ENCODE results near the gene ATG16L1. TPM values are rescaled to one million over a fixed set of nuclear protein-coding genes. Genes with fewer than 3 reads are reported as not detected.

The ATG16L1 gene
- total RNA-seq, 2 donors from 2014 or later = 12.8 to 16.7 TPM

GRCh38 chr2:233262562-233262961, 11.1 kb downstream of the ATG16L1 start:
- Histone ChIP-seq H3K27me3 (no peaks in the 10 kb centered on the region), H3K4me1 (no peaks in the 10 kb centered on the region), H3K36me3 (peaks cover 58% of the 10 kb centered on the region), H3K27ac (no peak overlapping the region), H3K4me3 (no peak overlapping the region), H3K9me3 (no peaks in the 10 kb centered on the region)
- no peak for DNase-seq (ENCODE audit: low spot score)
- TF ChIP-seq CTCF (IDR thresholded peaks at IDR 0.05) = no peak

- Histone ChIP-seq H3K27ac (no peak overlapping the region), H3K4me3 (no peak overlapping the region), H3K9me3 (no peaks in the 10 kb centered on the region), H3K27me3 (no peaks in the 10 kb centered on the region), H3K36me3 (peaks cover 60% of the 10 kb centered on the region), H3K4me1 (no peaks in the 10 kb centered on the region)
- DNase-seq (ENCODE audit: low spot score) = no peak
- no peak for TF ChIP-seq CTCF (IDR thresholded peaks at IDR 0.05)
Observed at GRCh38 chr2:233263045-233263570, 11.6 kb downstream of the ATG16L1 start.

GRCh38 chr2:233264667-233265066, 13.2 kb downstream of the ATG16L1 start:
- Histone ChIP-seq H3K36me3 (peaks cover 67% of the 10 kb centered on the region), H3K9me3 (no peaks in the 10 kb centered on the region), H3K27me3 (no peaks in the 10 kb centered on the region), H3K27ac (no peak overlapping the region), H3K4me3 (no peak overlapping the region), H3K4me1 (no peaks in the 10 kb centered on the region)
- no peak for TF ChIP-seq CTCF (IDR thresholded peaks at IDR 0.05)
- no peak for DNase-seq (ENCODE audit: low spot score)

GRCh38 chr2:233265899-233266431, 14.5 kb downstream of the ATG16L1 start:
- no peak for TF ChIP-seq CTCF (IDR thresholded peaks at IDR 0.05)
- no peaks in the 10 kb centered on the region for H3K4me1 ChIP-seq
- no peak for DNase-seq (ENCODE audit: low spot score)
- H3K4me3 ChIP-seq = no peak overlapping the region
- H3K9me3 ChIP-seq = no peaks in the 10 kb centered on the region
- H3K27ac ChIP-seq = no peak overlapping the region
- H3K36me3 ChIP-seq = peaks cover 70% of the 10 kb centered on the region
- no peaks in the 10 kb centered on the region for H3K27me3 ChIP-seq

GRCh38 chr2:233266481-233266880, 15.0 kb downstream of the ATG16L1 start:
- H3K4me1 ChIP-seq = no peaks in the 10 kb centered on the region
- H3K36me3 ChIP-seq = peaks cover 74% of the 10 kb centered on the region

More at GRCh38 chr2:233266481-233266880, 15.0 kb downstream of the ATG16L1 start:
- TF ChIP-seq CTCF (IDR thresholded peaks at IDR 0.05) = no peak
- Histone ChIP-seq H3K27ac (no peak overlapping the region), H3K4me3 (no peak overlapping the region), H3K27me3 (no peaks in the 10 kb centered on the region), H3K9me3 (no peaks in the 10 kb centered on the region)
- no peak for DNase-seq (ENCODE audit: low spot score)

Data from right atrium auricular region (tissue), 2 donors.